PC-3 (cell line): ENCODE measurements around the gene MYL5. TPM values are rescaled to one million over a fixed set of nuclear protein-coding genes. Genes with fewer than 3 reads are reported as not detected.

ENCODE experiments used
- ATAC-seq: fragments of 200-7000 bp; cut with Tn5 transposase; 2 replicates; pipeline ENCODE4 v1.9.1; 2020; ENCODE audit warnings: mild to moderate bottlenecking, moderate library complexity
- BruUV-seq: library from RNA; stranded (reverse); fragments of 400-500 nt; replicated peaks from 2 replicates; lab custom pipeline; 2021; lab: Mats Ljungman, UMichigan
- CTCF ChIA-PET: fragments of 300-600 bp; sonication (Branson Sonifier 250); formaldehyde crosslinking; loops from one replicate; lab custom pipeline; 2022; ENCODE audit warnings: antibody characterized with exemption; lab: Charles Lee
- POLR2A ChIA-PET: fragments of 300-600 bp; sonication (Branson Sonifier 250); formaldehyde crosslinking; loops from one replicate; lab custom pipeline; 2022; ENCODE audit warnings: antibody characterized with exemption; ENCODE audit not compliant: unreplicated experiment; lab: Charles Lee
- DNase-seq: peaks from one replicate; pipeline ENCODE4 v3.0.0-alpha.2; 2015
- H2AFZ ChIP-seq: fragments of 300-600 bp; sonication (generic); 2 replicates; pipeline ENCODE4 v1.6.0; 2016; ENCODE audit warnings: antibody characterized with exemption, low read length
- H3F3A ChIP-seq: fragments of 300-600 bp; sonication (generic); one replicate; pipeline ENCODE4 v1.6.0; 2017; ENCODE audit warnings: antibody characterized with exemption, low read length, control low read depth, mild to moderate bottlenecking; ENCODE audit not compliant: unreplicated experiment
- H3K27ac ChIP-seq: fragments of 300-600 bp; sonication (generic); 2 replicates; pipeline ENCODE4 v1.5.1; 2016; ENCODE audit warnings: mild to moderate bottlenecking, low read length
- H3K27me3 ChIP-seq: fragments of 300-600 bp; sonication (generic); 2 replicates; pipeline ENCODE4 v1.6.1; 2016; ENCODE audit warnings: low read length, mixed read lengths
- H3K36me3 ChIP-seq: fragments of 300-600 bp; sonication (generic); 2 replicates; pipeline ENCODE4 v1.6.1; 2016; ENCODE audit warnings: low read depth, mixed run types, low read length, mixed read lengths
- H3K4me1 ChIP-seq: fragments of 300-600 bp; sonication (generic); 2 replicates; pipeline ENCODE4 v1.5.1; 2016; ENCODE audit warnings: low read length; ENCODE audit not compliant: insufficient read depth
- H3K4me2 ChIP-seq: fragments of 300-600 bp; sonication (generic); 2 replicates; pipeline ENCODE4 v1.6.0; 2016; ENCODE audit warnings: low read length
- H3K4me3 ChIP-seq: fragments of 300-600 bp; sonication (generic); 2 replicates; pipeline ENCODE4 v1.5.1; 2016; ENCODE audit warnings: mild to moderate bottlenecking, low read length, mixed read lengths
- H3K79me2 ChIP-seq: fragments of 300-600 bp; sonication (generic); 2 replicates; pipeline ENCODE4 v1.6.1; 2017; ENCODE audit warnings: low read length, mixed read lengths
- H3K9ac ChIP-seq: fragments of 300-600 bp; sonication (generic); 2 replicates; pipeline ENCODE4 v1.6.0; 2016; ENCODE audit warnings: mild to moderate bottlenecking, low read length
- H3K9me2 ChIP-seq: fragments of 300-600 bp; sonication (generic); replicated peaks from 2 replicates; pipeline ENCODE4 v1.6.1; 2016; ENCODE audit warnings: mixed run types, low read length, mixed read lengths
- H3K9me3 ChIP-seq: fragments of 300-600 bp; sonication (generic); 2 replicates; pipeline ENCODE4 v1.6.1; 2016; ENCODE audit warnings: low read length, mixed read lengths
- H4K20me1 ChIP-seq: fragments of 300-600 bp; sonication (generic); 2 replicates; pipeline ENCODE4 v1.6.1; 2016; ENCODE audit warnings: low read length, mixed read lengths
- EZH2 ChIP-seq: fragments of 300-600 bp; sonication (generic); IDR thresholded peaks from one replicate; pipeline ENCODE4 v1.6.1; 2017; ENCODE audit warnings: antibody characterized with exemption, mild to moderate bottlenecking, low read length; ENCODE audit not compliant: unreplicated experiment
- EZH2phosphoT487 ChIP-seq: fragments of 300-600 bp; sonication (generic); IDR thresholded peaks from 2 replicates; pipeline ENCODE4 v1.6.1; 2018; ENCODE audit warnings: mild to moderate bottlenecking, antibody characterized with exemption, low read length, borderline replicate concordance
- intact Hi-C: fragments of 100-400 bp; cut with micrococcal nuclease; formaldehyde crosslinking; loops from 2 replicates; pipeline ENCODE4 v1.9.0; 2023
- total RNA-seq: library from RNA; depleted of rRNA; stranded (reverse); fragments of >200 nt; gene quantifications from 2 replicates; pipeline ENCODE4 v1.2.3, GENCODE V29; 2014
- TF ChIP-seq, protein P1 (sequence below): fragments of 300-600 bp; sonication (generic); conservative IDR thresholded peaks from 2 replicates; pipeline ENCODE4 v1.5.1; 2017; ENCODE audit warnings: antibody characterized with exemption, low read depth, mild to moderate bottlenecking, low read length

Gene MYL5
- total RNA-seq, 1 experiment from 2014 or later, result 15.2 TPM

GRCh38 chr4:679104-679481, 4.8 kb downstream of the MYL5 start:
- Histone ChIP-seq H3K4me1 (peaks cover 28% of the 10 kb centered on the region), H3F3A (no peaks in the 10 kb centered on the region), H3K4me2 (no peak overlapping the region), H3K27me3 (no peaks in the 10 kb centered on the region), H4K20me1 (no peaks in the 10 kb centered on the region), H3K27ac (no peak overlapping the region), H3K4me3 (no peak overlapping the region), H3K9me3 (no peaks in the 10 kb centered on the region), H2AFZ (no peak overlapping the region), H3K79me2 (peaks cover 10% of the 10 kb centered on the region), H3K36me3 (no peaks in the 10 kb centered on the region), H3K9ac (no peak overlapping the region), H3K9me2 (no peaks in the 10 kb centered on the region)
- BruUV-seq, result no TSS peak
- ChIA-PET POLR2A (no interaction called here), CTCF (no interaction called here)
- TF ChIP-seq EZH2 (no peak), EZH2phosphoT487 (no peak)
- TF ChIP-seq, protein P1, sequence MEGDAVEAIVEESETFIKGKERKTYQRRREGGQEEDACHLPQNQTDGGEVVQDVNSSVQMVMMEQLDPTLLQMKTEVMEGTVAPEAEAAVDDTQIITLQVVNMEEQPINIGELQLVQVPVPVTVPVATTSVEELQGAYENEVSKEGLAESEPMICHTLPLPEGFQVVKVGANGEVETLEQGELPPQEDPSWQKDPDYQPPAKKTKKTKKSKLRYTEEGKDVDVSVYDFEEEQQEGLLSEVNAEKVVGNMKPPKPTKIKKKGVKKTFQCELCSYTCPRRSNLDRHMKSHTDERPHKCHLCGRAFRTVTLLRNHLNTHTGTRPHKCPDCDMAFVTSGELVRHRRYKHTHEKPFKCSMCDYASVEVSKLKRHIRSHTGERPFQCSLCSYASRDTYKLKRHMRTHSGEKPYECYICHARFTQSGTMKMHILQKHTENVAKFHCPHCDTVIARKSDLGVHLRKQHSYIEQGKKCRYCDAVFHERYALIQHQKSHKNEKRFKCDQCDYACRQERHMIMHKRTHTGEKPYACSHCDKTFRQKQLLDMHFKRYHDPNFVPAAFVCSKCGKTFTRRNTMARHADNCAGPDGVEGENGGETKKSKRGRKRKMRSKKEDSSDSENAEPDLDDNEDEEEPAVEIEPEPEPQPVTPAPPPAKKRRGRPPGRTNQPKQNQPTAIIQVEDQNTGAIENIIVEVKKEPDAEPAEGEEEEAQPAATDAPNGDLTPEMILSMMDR, result no peak
- intact Hi-C loops, result no loop called here
- no peak for ATAC-seq
- no peak for DNase-seq

DNA sequence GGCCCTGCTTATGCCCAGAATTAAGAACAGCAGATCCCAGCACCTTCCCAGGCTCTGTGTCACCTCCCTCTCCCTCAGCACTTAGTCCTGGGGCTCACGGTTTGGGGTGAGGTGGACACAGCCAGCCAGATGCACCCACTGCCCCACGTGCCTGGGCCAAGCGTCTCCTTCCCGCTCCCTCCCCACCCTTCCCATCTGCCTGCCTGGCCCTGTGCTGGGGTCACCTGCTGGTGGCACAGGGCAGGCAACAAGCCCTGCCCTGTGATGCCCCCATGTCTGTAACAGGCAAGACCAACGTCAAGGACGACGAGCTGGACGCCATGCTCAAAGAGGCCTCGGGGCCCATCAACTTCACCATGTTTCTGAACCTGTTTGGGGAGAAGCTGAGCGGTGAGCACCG, 5.3 kb downstream of the MYL5 start:
- Histone ChIP-seq H3F3A (no peaks in the 10 kb centered on the region), H3K4me1 (peaks cover 28% of the 10 kb centered on the region), H3K79me2 (peaks cover 8% of the 10 kb centered on the region), H3K9me3 (no peaks in the 10 kb centered on the region), H3K9ac (no peak overlapping the region), H3K4me3 (no peak overlapping the region), H3K9me2 (no peaks in the 10 kb centered on the region), H3K27ac (no peak overlapping the region), H3K4me2 (no peak overlapping the region), H3K36me3 (no peaks in the 10 kb centered on the region), H4K20me1 (no peaks in the 10 kb centered on the region), H2AFZ (no peak overlapping the region), H3K27me3 (no peaks in the 10 kb centered on the region)
- no TSS peak for BruUV-seq
- ATAC-seq, result no peak
- CTCF ChIA-PET, result no interaction called here
- POLR2A ChIA-PET, result no interaction called here
- intact Hi-C loops, result no loop called here
- DNase-seq, result no peak
- TF ChIP-seq EZH2 (no peak), EZH2phosphoT487 (no peak)
- TF ChIP-seq, protein P1, result no peak

DNA sequence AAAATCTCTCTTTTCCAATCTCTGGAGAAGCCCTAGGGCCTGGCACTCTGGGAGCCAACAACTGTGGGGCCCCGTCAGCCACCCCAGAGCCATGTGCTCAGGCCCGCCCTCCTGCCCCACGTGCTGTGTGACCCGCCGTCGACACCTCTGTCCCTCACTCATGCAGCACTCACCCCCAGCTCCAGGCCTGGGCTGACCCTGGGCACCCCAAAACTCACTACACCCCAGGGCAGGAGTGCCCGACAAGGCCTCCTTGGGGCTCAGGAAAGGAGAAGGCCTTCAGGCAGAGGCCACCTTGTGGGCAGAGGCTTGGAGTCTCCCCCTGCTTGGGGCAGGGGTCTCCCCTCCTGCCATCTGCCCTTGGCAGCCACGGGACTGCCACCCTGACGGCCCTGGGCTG, 5.7 kb downstream of the MYL5 start:
- H3K9me2 ChIP-seq, result no peaks in the 10 kb centered on the region
- intact Hi-C loops, result no loop called here
- ChIA-PET POLR2A (no interaction called here), CTCF (no interaction called here)
- H3K9ac ChIP-seq, result no peak overlapping the region
- H3K79me2 ChIP-seq, result peaks cover 4% of the 10 kb centered on the region
- H3K27ac ChIP-seq, result no peak overlapping the region
- H2AFZ ChIP-seq, result no peak overlapping the region
- no peaks in the 10 kb centered on the region for H3K27me3 ChIP-seq
- H3F3A ChIP-seq, result no peaks in the 10 kb centered on the region
- no peak for ATAC-seq
- H3K36me3 ChIP-seq, result no peaks in the 10 kb centered on the region
- BruUV-seq, result no TSS peak
- no peaks in the 10 kb centered on the region for H4K20me1 ChIP-seq
- peak overlapping the region; percentile 84; the same call in 1 of the 2 replicates for H3K4me2 ChIP-seq
- no peaks in the 10 kb centered on the region for H3K9me3 ChIP-seq
- peaks cover 24% of the 10 kb centered on the region for H3K4me1 ChIP-seq
- no peak for TF ChIP-seq EZH2phosphoT487
- no peak for TF ChIP-seq EZH2
- DNase-seq, result no peak
- no peak overlapping the region for H3K4me3 ChIP-seq
